GM12891 (cell line): ENCODE results near the gene TRAPPC14.
A peak's percentile ranks its signal among the peaks of the same experiment; 100 is the strongest.
"Not testable (repeated sequence)": the region's sequence is repeated elsewhere in the genome, so short reads cannot be mapped to it uniquely, and the experiment has no call there.

Experiments used
- DNase-seq: peaks from one replicate; pipeline ENCODE4 v3.0.0; 2011; ENCODE audit warnings: low spot score; ENCODE audit not compliant: insufficient read length
- FAIRE-seq: peaks from 2 replicates; lab custom pipeline; 2011; peaks lifted over from hg19 to GRCh38; lab: Jason Lieb, UNC
- PAX5 ChIP-seq: IDR thresholded peaks from 2 replicates; pipeline ENCODE4 v1.6.1; 2011; ENCODE audit warnings: low read length, moderate library complexity, mild to moderate bottlenecking; ENCODE audit not compliant: insufficient read depth, severe bottlenecking
- POLR2A ChIP-seq: IDR thresholded peaks from 2 replicates; pipeline ENCODE4 v1.6.1; 2011; ENCODE audit warnings: low read depth, low read length, control low read depth
- POLR2AphosphoS5 ChIP-seq: IDR thresholded peaks from 2 replicates; pipeline ENCODE4 v1.6.1; 2011; ENCODE audit warnings: low read depth, low read length, control low read depth
- POU2F2 ChIP-seq: IDR thresholded peaks from 2 replicates; pipeline ENCODE4 v1.6.1; 2011; ENCODE audit warnings: low read depth, mild to moderate bottlenecking, control low read depth, low read length, moderate library complexity
- SPI1 ChIP-seq: IDR thresholded peaks from 2 replicates; pipeline ENCODE4 v1.6.1; 2011; ENCODE audit warnings: low read depth, low read length, control low read depth
- TAF1 ChIP-seq: IDR thresholded peaks from 2 replicates; pipeline ENCODE4 v1.6.1; 2011; ENCODE audit warnings: low read depth, low read length, control low read depth

Gene TRAPPC14

DNA sequence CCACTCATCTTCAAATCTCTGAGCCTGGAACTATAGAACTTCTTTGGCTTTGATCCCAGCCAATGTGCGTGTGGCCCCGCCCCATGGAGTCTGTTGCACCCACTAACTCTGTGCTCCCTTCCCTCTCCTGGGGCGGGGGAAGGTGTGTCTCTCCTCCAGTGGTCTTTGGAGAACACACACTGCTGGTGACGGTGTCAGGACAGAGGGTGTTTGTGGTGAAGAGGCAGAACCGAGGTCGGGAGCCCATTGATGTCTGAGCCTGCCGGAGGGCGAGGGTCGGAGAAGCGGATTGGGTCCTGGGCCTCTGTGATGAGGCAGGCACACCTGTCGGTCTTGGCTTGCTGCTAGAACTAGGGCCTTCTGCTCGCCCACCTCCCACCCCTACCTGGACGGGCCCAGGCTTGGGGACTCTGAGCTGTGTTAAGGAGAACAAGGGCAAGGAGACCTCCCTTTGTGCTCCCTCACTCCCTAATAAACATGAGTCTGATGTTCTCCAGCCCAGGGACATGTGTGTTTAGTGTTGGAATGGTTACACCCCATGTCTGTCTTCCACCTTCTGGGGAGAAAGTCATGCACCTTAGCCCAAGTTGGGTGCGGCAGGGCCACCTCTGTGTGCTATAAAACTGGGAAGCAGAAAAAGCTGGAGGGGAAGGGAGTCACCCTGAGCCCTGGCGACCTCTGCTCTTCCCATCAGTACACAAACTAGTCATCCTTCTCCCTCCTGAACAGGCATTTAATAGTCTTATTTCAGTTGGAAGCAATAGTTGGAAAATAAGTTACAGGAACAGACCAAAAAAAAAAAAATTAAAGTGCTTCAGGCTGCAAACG lies 4.6 kb downstream of the TRAPPC14 start:
- DNase-seq = no peak
- TF ChIP-seq PAX5 (no peak), TAF1 (no peak), POU2F2 (no peak), POLR2AphosphoS5 (no peak), SPI1 (no peak), POLR2A (no peak)
- FAIRE-seq = no peak

GRCh38 chr7:100152937-100153666 lies 5.4 kb downstream of the TRAPPC14 start:
- FAIRE-seq = no peak
- no peak for TF ChIP-seq POLR2AphosphoS5
- no peak for TF ChIP-seq PAX5
- no peak for TF ChIP-seq SPI1
- no peak for TF ChIP-seq POU2F2
- no peak for TF ChIP-seq POLR2A
- TF ChIP-seq TAF1 = no peak
- DNase-seq = no peak

- no peak for DNase-seq
- TF ChIP-seq PAX5 (no peak), SPI1 (peak; percentile 80), TAF1 (no peak), POLR2AphosphoS5 (no peak)
- no peak for FAIRE-seq
Measured at GRCh38 chr7:100152404-100152803, 6.1 kb downstream of the TRAPPC14 start.

DNA sequence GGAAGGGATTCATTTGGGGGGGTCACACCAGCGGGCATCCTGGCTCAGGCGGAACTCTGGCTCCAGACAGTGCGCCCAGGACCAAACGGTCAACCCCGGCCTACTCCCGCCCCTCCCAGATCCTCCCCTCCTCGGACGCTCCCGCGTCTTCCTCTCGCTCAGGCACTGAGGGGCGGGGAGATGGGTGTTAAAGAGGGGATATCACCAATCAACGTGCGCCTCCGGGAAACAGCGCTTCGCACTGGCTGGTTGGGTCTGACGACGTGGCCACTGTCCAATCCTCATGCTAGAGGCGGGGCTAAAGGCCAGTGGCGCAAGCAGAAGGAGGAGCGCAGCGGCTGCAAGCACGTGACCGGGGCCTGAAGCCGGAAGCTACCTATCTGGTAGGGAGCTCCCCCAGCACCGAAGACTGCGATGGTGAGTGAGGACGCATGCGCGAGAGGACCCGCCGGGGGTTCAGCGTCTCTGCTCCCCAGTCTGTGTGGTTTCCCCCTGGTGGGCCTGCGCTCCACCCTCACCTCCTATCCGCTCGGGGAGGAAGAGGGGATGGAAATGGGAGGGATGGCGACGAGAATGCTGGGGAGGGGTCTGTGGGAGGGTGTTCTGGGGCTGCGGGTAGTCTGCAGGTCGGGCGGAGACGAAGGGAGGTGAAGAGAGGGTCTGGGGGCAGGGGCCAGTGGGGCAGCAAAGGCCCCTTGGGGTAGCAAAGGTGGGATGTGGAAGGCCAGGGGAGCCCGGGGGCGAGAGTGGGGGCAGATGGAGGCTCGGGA lies 9.8 kb downstream of the TRAPPC14 start, which contains the start of gene LAMTOR4:
Gene LAMTOR4 (plus strand): TSS at position 360 of the 770 bp plus-strand sequence. CDS start 55 bp downstream, at position 415.
- peak; percentile 80 for TF ChIP-seq POLR2AphosphoS5
- TF ChIP-seq POU2F2 = peak; percentile 50; the same call in 1 of the 2 replicates
- peak; percentile 81 for TF ChIP-seq POLR2A
- no peak; the same call in none of the 2 replicates for TF ChIP-seq TAF1
- TF ChIP-seq SPI1 = peak; percentile 32; the same call in 1 of the 2 replicates
- TF ChIP-seq PAX5 = no peak
- DNase-seq (peak; percentile 95), FAIRE-seq (peak; percentile 99)

- TF ChIP-seq PAX5 (no peak), TAF1 (no peak), POLR2AphosphoS5 (no peak), SPI1 (no peak), POU2F2 (no peak), POLR2A (no peak)
- DNase-seq (no peak), FAIRE-seq (no peak)
Measured at GRCh38 chr7:100148225-100148558, 10.3 kb downstream of the TRAPPC14 start.

- FAIRE-seq = no peak
- no peak for DNase-seq
- no peak for TF ChIP-seq POU2F2
- TF ChIP-seq POLR2AphosphoS5 = no peak
- TF ChIP-seq SPI1 = no peak
- no peak for TF ChIP-seq TAF1
- TF ChIP-seq POLR2A = no peak
- no peak for TF ChIP-seq PAX5
Measured at GRCh38 chr7:100147278-100147677, 11.2 kb downstream of the TRAPPC14 start.

- DNase-seq, FAIRE-seq: not testable (repeated sequence)
Measured at GRCh38 chr7:100146350-100146749, 12.2 kb downstream of the TRAPPC14 start.

DNA sequence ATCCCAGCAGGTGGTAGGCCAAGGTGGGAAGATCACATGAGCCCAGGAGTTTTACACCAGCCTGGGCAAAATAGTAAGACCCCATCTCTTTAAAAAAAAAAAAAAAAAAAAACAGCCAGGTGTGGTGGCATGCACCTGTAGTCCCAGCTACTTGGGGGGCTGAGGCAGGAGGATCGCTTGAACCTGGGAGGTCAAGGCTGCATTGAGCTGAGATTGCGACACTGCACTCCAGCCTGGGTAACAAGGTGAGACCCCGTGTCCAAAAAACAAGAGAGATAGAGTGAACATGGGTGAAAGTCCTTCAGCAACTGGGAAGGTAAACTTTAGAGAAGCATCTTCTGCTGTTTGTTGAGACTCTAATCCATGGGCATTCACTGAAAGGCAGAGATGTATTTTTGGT lies 16.1 kb downstream of the TRAPPC14 start:
- DNase-seq (no peak), FAIRE-seq (no peak)
- TF ChIP-seq SPI1 (no peak), TAF1 (no peak), POLR2AphosphoS5 (no peak), PAX5 (no peak), POLR2A (no peak), POU2F2 (no peak)

DNA sequence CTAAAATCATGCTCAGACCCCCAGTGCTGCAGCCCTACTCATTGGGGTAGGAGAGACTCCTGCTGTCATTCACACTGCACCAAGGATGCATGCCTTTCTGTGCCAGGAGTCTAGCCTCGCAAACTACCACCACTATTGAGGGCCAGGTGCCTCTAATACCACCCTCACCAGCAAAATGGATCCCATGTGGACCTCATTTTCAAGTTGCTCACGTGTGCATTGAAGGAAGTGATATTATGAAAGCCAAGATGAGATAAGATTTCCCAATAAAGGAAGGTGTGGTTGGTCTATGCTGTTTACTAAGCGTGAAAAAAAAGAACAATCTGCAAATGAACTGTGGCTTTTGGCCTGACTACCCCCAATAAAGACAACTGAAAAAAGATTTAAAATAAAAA lies 17.0 kb downstream of the TRAPPC14 start:
- FAIRE-seq (peak; percentile 75), DNase-seq (no peak)
- TF ChIP-seq PAX5 (no peak), SPI1 (no peak), POU2F2 (no peak), POLR2AphosphoS5 (no peak), TAF1 (no peak), POLR2A (no peak)
